Body of pancreas (tissue), 4 donors: ENCODE results near the gene GLIPR1L2.
"Not testable (repeated sequence)": the region's sequence is repeated elsewhere in the genome, so short reads cannot be mapped to it uniquely, and the experiment has no call there.

Source experiments
- CTCF ChIP-seq, 7 experiments: fragments of 450-650 bp in 4 of 7; fragments of 200-600 bp in 3 of 7; sonication (generic) in 3 of 7; IDR thresholded peaks; one replicate each; pipeline ENCODE4 v1.5.1; 2016 to 2019; ENCODE audit warnings: antibody characterized with exemption in 7 of 7
- POLR2A ChIP-seq, 3 donors: fragments of 450-650 bp; IDR thresholded peaks; one replicate each; pipeline ENCODE4 v1.6.1; 2016; ENCODE audit warnings: antibody characterized with exemption in 3 of 3, mild to moderate bottlenecking in 2 of 3

DNA sequence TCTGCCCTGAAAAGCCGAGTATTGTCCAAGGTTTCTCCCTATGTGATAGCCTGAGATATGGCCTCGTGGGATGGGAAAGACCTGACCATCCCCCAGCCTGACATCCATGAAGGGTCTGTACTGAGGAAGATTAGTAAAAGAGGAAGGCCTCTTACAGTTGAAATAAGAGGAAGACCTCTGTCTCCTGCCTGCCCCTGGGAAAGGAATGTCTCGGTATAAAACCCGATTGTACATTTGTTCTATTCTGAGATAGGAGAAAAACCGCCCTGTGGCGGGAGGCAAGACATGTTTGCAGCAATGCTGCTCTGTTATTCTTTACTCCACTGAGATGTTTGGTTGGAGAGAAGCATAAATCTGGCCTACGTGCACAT is 54.2 kb downstream of the GLIPR1L2 start:
- not testable (repeated sequence) for TF ChIP-seq POLR2A, CTCF (IDR thresholded peaks at IDR 0.05)
